Measurements from ENCODE around the gene SGK2.

The SGK2 gene

GRCh38 chr20:43579861-43580793 lies 21.3 kb downstream of the SGK2 start:
- TF ChIP-seq CTCF (IDR thresholded peaks at IDR 0.05), result no peak

- no peak for TF ChIP-seq CTCF (IDR thresholded peaks at IDR 0.05)
Observed at GRCh38 chr20:43583133-43583864, 24.5 kb downstream of the SGK2 start.

GRCh38 chr20:43583982-43584432 lies 25.2 kb downstream of the SGK2 start:
- no peak for TF ChIP-seq CTCF (IDR thresholded peaks at IDR 0.05)

- TF ChIP-seq CTCF (IDR thresholded peaks at IDR 0.05), result no peak
Observed at GRCh38 chr20:43584448-43585136, 25.8 kb downstream of the SGK2 start.

DNA sequence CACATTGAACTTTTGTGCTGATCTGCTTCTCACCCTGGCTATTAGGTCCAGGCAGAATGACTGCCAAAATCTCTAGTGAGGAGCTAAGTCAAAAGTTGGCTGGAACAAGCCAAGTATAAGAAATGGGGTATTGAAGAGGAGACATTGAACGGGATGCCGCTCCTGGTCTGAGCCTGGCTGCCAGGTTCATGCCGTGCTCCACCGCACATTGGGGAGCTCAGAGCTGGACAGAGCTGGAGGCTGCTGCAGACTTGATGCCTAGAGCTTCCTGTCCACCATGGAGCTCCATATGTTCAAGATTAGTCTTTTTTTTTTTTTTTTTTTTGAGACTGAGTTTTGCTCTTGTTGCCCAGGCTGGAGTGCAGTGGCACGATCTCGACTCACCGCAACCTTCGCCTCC lies 27.8 kb downstream of the SGK2 start:
- TF ChIP-seq CTCF (IDR thresholded peaks at IDR 0.05), result no peak

DNA sequence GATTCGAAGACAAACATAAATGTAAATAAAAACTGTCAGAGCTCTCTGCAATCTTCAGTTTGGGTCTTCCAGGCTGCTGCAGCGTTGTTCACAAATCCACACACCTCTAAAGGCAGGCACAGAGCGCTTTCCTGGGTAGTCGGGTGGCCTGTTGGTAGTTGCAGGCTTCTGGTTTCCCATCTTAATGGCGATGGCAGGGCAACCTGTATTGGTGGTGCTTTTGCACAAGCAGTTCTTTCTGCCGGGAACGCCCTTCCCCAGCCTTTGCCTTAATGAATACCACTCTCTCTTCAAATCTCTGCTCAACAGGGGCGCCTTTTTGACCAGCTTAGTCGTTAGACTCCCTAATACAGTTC lies 31.2 kb downstream of the SGK2 start:
- TF ChIP-seq CTCF (IDR thresholded peaks at IDR 0.05), result no peak

Measured in LNCAP (cell line).